Brain pericyte (primary cell): ENCODE data around the gene FAM107B.
"Not testable (repeated sequence)": the region's sequence is repeated elsewhere in the genome, so short reads cannot be mapped to it uniquely, and the experiment has no call there.

Experiments used
- DNase-seq: peaks from one replicate; pipeline ENCODE4 v3.0.0-alpha.2; 2012; ENCODE audit warnings: low read depth, low spot score

FAM107B gene

GRCh38 chr10:14774797-14775196 is at the start of gene FAM107B:
Gene FAM107B (minus strand): TSS chr10:14774897. CDS start chr10:14774663, 234 bp downstream.
- no peak for DNase-seq

GRCh38 chr10:14823966-14824365 is 49.3 kb upstream of the FAM107B start:
- no peak for DNase-seq

GRCh38 chr10:14822879-14823755 is 48.4 kb upstream of the FAM107B start:
- DNase-seq: no peak

DNA sequence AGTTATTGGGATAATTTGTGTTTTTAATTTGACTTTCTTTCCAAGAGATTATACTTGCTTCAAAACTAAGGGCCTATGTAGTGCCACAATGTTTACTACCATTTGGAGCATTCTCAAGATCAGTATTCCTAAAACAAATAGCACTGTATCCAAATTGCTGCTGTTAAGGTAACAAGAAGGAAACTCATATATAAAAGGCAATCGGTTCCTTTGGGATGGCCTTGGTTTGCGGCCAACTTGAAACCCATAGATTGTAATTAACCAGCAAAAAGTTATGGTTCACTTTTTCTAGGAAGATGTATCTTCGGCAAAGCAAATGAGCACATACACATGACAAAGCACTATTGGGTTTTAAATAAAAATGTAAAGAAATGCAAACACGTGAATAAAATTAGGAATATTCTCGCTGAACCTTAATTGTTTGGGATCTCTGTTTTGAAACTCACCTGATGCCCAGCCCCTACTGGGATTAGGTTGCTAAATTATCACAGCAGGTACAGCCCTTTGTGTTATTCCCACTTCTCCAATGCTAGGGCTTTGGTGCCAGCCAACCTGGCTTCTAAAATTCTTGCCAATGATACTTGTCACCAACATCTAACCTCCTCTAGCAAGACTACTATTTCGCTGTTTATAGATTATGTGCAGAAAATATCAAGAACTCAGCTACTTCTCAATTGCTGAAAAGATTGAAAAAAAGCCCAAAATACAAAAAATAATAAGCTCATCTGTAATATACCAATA is 47.1 kb upstream of the FAM107B start:
- DNase-seq: no peak

DNA sequence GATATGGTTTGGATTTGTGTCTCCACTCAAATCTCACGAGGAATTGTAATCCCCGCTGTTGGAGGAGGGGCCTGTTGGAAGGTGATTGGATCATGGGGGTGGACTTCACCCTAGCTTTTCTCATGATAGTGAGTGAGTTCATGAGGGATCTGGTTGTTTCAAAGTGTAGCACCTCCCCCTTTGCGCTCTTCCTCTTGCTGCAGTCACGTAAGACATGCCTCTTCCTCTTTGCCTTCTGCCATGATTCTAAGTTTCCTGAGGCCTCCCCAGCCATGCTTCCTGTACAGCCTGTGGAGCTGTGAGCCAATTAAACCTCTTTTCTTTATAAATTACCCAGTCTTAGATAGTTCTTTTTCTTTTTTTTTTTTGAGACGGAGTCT is 46.1 kb upstream of the FAM107B start:
- no peak for DNase-seq

DNA sequence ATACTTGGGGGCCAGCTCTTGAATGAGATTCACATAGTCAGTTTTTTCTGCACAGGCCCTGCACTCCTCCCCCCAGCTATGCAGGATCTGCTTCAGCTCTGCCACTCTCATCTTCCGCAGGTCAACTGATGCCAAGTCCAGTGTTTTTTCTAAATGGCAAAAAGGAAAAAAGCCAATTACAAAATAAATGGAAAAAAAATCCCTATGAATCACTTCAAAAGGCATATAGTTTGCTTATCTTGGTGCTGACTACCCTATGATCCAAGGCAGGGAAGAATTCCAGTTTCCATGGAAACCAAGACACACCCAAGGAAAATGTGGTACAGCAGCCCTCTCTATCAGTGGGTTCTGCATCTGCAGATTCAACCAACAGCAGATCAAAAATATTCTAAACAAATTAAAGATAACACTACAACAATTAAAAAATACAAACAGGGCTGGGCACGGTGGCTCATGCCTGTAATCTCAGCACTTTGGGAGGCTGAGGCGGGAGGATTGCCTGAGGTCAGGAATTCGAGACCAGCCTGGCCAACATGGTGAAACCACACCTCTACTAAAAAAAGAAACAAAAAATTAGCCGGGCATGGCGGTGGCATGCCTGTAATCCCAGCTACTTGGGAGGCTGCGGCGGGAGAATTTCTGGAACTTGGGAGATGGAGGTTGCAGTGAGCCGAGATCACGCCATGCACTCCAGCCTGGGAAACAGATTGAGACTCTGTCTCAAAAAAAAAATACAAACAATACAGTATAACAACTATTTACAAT is 45.5 kb upstream of the FAM107B start:
- DNase-seq: no peak

- not testable (repeated sequence) for DNase-seq
These were observed 42.0 kb upstream of the FAM107B start for GRCh38 chr10:14816717-14817116.

GRCh38 chr10:14815681-14816080 is 41.0 kb upstream of the FAM107B start:
- DNase-seq: no peak

- DNase-seq: no peak
These were observed 37.6 kb upstream of the FAM107B start for GRCh38 chr10:14812271-14812670.

GRCh38 chr10:14810969-14811953 is 36.6 kb upstream of the FAM107B start:
- DNase-seq: no peak

GRCh38 chr10:14806318-14806717 is 31.6 kb upstream of the FAM107B start:
- DNase-seq: no peak

DNA sequence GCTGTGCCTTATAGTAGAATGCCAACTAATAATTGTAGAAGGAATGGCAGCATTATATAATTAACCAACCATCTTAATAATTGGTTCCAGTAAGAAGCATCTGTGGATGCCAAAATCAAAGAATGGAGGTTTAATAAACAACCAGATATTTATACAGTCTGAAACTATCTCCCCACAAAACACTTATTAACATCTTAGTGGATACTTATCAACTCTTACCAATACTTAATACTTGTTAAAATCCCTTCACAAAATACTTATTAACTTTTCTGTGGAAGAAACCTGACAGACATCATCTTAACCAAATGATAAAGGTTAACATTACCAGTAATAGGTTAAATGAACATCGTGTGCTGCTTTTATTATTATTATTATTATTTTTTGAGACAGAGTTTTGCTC is 29.1 kb upstream of the FAM107B start:
- DNase-seq: no peak

DNA sequence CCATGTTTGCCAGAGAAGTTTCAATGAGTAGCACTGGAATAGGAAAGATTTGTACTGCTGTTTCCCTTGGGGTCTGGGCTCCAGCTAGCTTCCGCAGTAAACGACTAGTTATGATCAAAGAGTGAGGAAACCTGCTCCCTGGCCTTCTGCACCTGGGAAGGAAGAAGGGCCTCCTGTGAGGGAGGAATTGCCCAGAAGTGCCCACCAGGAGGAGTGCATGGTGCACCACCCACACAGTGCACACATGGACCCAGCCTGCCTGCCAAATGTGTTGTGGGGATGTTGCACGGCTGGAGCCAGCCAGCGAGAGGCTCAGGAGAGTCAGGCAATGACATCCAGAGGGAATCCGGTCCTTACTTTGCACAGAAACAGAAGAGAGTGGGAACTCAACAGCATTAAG is 27.0 kb upstream of the FAM107B start:
- DNase-seq: no peak

DNA sequence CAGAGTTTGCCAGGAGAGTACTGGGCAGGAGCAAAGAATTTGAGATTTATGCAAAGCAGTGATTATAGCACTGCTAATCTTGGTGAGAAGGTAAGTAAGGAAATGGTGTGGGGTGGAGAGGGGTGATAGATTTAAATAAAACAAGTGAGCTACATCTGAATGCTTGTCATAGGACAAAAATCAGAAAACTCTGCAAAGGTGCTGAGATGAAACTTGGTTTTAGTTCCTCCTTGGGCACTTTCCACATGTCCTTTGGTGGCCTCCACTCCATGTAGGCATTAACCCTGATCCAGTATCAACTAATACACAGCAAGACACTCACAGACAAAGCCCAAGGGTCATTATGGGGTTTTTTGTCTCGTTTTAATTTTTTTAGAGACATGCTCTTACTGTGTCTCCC is 25.7 kb upstream of the FAM107B start:
- no peak for DNase-seq

DNA sequence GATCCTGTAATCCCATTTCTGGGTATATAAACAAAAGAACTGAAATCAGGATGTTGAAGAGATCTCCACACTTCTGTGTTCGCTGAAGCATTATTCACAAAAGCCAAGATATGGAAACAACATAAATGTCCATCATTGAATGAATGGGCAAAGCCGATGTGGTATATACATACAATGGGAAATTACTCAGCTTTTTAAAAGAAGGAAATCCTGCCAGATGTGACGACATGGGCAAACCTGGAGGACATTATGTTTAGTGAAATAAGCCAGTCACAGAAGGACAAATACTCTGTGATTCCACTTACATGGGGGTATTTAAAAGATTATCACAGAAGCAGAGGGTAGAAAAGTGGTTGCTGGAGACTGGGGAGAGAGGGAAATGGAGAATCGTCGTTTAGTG is 23.9 kb upstream of the FAM107B start:
- DNase-seq: no peak

DNA sequence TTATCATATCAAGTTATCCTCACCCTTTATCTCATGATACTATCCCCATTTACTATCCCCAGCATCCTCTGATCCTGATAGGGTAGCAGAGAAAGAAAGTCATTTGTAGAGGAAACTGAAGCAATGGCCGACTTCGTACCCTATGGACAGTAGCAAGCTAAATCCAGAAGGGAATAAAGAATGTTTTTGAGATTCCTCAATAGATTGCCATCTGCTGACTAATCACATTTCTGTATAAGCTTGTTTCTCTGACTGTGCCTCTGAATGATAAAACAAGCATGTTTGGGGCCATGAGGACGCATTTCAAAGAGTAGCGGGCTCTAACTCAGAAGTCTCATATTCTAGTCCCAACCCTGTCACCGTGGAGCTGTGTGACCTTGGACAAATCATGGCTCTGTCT is 13.2 kb upstream of the FAM107B start:
- no peak for DNase-seq

- no peak for DNase-seq
These were observed 9.9 kb upstream of the FAM107B start for GRCh38 chr10:14784459-14785055.

DNA sequence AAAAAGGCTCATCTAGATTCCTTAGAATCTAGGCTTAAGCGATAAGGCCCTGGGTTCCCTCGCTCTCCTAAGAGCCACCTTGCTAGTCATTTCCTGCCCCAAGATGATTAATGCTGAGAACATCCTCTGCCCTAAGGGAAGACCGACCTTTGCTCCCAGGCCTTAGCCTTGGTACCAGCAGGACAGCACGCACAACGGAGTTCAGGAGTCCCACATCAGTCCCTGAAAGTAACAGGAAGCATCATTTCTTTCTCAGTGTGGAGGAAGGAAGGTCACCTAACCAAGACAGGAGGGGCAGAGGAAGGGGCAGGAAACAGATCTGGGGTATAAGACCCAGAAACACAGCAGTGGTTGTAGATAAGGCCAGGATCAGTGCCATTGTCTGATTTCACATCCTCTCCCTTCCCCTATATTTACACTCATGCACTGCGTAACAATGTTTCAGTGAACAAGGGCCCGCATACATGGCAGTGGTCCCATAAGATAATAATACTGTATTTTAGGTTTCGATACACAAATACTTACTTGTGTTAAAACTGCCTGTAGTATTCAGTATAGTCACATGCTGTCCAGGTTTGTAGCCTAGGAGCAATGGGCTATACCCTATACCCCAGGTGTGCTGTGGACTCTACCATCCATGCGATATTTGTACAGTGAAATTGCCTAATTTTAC is 8.1 kb upstream of the FAM107B start:
- no peak for DNase-seq

GRCh38 chr10:14781763-14782162 is 7.1 kb upstream of the FAM107B start:
- DNase-seq: no peak
